Activated T-helper 17 cell treated with anti-CD3 and anti-CD28 coated beads, Interleukin-2, amount 50 U/mL, for 72 hours (primary cell): Measurements from ENCODE around the gene PRXL2C. TPM values are rescaled to one million over a fixed set of nuclear protein-coding genes. Genes with fewer than 3 reads are reported as not detected.
"Not testable (repeated sequence)": the region's sequence is repeated elsewhere in the genome, so short reads cannot be mapped to it uniquely, and the experiment has no call there.

ENCODE experiments used
- ATAC-seq: fragments of 150-1000 bp; cut with Tn5 transposase; replicated peaks from 2 replicates; pipeline ENCODE4 v1.10.0; 2021; ENCODE audit warnings: mild to moderate bottlenecking, moderate library complexity
- H3K27ac Mint-ChIP-seq: one replicate; pipeline ENCODE4 v1.8.0; 2022; ENCODE audit warnings: mixed read lengths
- H3K27me3 Mint-ChIP-seq: one replicate; pipeline ENCODE4 v1.8.0; 2022; ENCODE audit warnings: mixed read lengths
- H3K36me3 Mint-ChIP-seq: one replicate; pipeline ENCODE4 v1.8.0; 2022; ENCODE audit warnings: low read depth, mild to moderate bottlenecking, mixed read lengths
- H3K4me1 Mint-ChIP-seq: one replicate; pipeline ENCODE4 v1.8.0; 2022; ENCODE audit warnings: mixed read lengths
- H3K4me3 Mint-ChIP-seq: one replicate; pipeline ENCODE4 v1.8.0; 2022; ENCODE audit warnings: mild to moderate bottlenecking, mixed read lengths
- H3K9me3 Mint-ChIP-seq: one replicate; pipeline ENCODE4 v1.8.0; 2022; ENCODE audit warnings: mixed read lengths
- total RNA-seq, 2 donors: library from RNA; stranded (reverse); gene quantifications; one replicate each; pipeline ENCODE4 v1.2.3, GENCODE V29; 2022

PRXL2C gene
- total RNA-seq, 2 donors from 2014 or later, result 12.7 to 18.7 TPM

DNA sequence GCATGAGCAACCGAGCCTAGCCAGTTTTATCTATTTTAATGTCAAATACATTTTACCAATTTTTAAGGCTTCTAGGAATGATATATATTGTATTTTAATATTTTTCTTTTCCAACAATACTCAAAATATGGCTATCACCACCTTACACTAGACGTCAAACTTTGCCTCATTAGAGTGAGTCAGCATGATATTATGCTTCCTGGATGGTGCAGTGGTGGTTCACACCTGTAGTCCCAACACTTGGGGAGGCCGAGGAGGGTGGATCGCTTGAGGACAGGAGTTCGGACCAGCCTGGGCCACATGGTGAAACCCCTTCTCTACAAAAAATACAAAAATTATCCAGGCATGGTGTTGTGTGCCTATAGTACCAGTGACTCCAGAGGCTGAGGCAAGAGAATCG, 28.2 kb downstream of the PRXL2C start:
- no peaks in the 10 kb centered on the region for H3K9me3 Mint-ChIP-seq
- no peak for ATAC-seq
- H3K36me3 Mint-ChIP-seq, result no peaks in the 10 kb centered on the region
- H3K4me1 Mint-ChIP-seq, result no peaks in the 10 kb centered on the region
- H3K27me3 Mint-ChIP-seq, result peaks cover 13% of the 10 kb centered on the region
- H3K4me3 Mint-ChIP-seq, result no peak overlapping the region
- H3K27ac Mint-ChIP-seq, result no peak overlapping the region

DNA sequence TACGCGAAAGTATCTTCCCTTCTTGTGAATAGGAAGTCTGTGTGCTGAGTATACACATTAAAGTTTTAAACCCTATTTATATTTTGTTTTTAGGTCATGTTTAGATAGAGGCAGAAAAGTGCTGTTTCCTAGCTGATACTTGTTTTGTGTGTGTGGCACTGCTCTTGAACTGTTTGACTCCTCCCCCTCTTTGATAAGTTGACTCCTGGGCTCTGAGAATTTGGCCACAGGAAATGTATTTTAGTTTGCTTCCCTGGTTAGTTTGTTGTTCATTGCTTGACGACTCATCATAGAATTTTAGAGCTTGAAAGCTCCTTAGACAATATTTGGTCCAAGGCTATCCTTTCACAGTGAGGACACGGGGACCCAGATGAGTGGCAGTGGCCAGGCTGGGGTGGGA, 33.5 kb downstream of the PRXL2C start:
- H3K36me3 Mint-ChIP-seq, result no peaks in the 10 kb centered on the region
- no peak for ATAC-seq
- H3K4me3 Mint-ChIP-seq, result no peak overlapping the region
- H3K27ac Mint-ChIP-seq, result no peak overlapping the region
- H3K27me3 Mint-ChIP-seq, result peaks cover 14% of the 10 kb centered on the region
- no peaks in the 10 kb centered on the region for H3K4me1 Mint-ChIP-seq
- no peaks in the 10 kb centered on the region for H3K9me3 Mint-ChIP-seq

DNA sequence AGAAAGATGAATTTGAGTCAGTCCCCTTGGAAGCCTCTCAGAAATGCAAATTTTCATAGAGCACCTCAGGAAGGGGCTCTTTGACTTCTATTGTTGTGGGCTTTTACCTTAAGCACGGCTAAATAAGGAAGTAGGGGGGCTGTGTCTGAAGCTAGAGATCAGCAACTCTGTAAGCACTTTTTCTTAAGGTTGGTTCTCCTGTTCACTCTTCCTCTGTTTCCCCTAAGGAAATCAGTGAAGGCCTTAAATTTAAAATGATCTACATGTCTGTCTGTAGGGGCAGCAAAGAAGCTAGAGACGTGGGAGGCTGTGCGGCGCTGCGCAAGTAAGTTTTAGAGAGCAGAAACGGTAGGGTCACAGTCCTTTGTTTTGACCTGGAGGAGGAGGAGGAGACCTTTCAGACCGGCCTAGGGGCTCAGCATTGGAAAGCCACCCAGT, 34.3 kb downstream of the PRXL2C start:
- Mint-ChIP-seq H3K4me1 (no peaks in the 10 kb centered on the region), H3K9me3 (no peaks in the 10 kb centered on the region), H3K4me3 (peak overlapping the region; percentile 53), H3K27ac (no peak overlapping the region), H3K36me3 (no peaks in the 10 kb centered on the region), H3K27me3 (peaks cover 14% of the 10 kb centered on the region)
- ATAC-seq, result no peak

DNA sequence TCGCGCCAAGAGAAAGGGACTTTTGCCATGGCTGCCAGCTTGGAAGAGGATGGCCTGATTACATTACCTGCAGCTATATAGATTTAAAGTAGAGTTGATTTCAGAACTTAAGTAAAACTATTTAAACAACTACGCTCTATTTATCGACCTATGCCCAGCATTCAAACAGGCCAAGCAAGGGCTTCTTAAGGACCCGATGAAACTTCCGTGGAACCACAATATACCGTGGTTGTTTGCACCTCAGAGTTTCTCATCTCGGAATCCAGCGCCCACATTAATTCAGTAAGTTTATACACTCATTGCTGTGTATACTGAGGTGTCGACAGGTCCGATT, 35.0 kb downstream of the PRXL2C start:
- H3K36me3 Mint-ChIP-seq, result no peaks in the 10 kb centered on the region
- no peak overlapping the region for H3K27ac Mint-ChIP-seq
- no peaks in the 10 kb centered on the region for H3K4me1 Mint-ChIP-seq
- H3K4me3 Mint-ChIP-seq, result peak overlapping the region; percentile 53
- peaks cover 17% of the 10 kb centered on the region for H3K27me3 Mint-ChIP-seq
- no peaks in the 10 kb centered on the region for H3K9me3 Mint-ChIP-seq
- no peak for ATAC-seq

DNA sequence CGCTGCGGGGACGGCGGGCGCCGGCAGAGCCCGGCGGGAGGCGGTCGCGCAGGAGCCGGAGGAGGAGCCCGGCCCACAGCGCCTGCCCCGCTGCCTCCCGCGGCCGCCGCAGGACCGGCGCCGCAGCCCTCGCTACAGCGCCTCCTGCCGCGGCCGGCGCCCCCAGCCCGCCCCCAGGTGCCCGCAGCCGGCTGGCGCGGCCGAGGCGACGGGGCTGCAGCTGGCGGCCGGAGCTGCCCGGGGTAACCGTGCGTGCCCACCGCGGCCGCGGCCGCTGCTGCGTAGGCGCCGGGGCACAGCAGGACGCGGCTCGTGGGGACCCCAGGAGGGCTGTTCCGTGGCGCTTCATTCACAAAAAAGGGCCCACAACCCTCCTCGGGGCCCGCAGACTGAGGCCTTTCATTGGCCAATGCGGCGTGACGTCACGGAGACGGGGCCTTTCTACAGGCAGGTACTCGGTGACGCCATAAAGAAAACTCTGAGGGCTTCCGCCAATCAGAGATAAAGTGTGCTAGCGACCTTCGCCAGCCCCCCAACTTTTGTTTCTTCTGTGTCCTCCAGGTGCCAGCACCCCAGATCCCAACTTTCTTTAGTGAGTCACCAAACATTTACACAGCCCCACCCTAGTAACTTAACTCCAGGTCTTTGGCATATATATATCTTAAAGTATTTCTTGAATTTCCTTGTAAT, 35.5 kb downstream of the PRXL2C start, which contains the start of gene CDC14B:
Gene CDC14B (minus strand): TSS at position 353 of the 690 bp plus-strand sequence. CDS start 465 bp downstream, outside the sequence.
- no peak within 1 kb of the TSS for H3K27ac Mint-ChIP-seq
- peak; percentile 84 for ATAC-seq
- H3K9me3 Mint-ChIP-seq, result no peaks in the 10 kb centered on the region
- no peaks in the 10 kb centered on the region for H3K4me1 Mint-ChIP-seq
- H3K27me3 Mint-ChIP-seq, result peaks cover 17% of the 10 kb centered on the region
- H3K36me3 Mint-ChIP-seq, result no peaks in the 10 kb centered on the region
- peak within 1 kb of the TSS; percentile 53 for H3K4me3 Mint-ChIP-seq

DNA sequence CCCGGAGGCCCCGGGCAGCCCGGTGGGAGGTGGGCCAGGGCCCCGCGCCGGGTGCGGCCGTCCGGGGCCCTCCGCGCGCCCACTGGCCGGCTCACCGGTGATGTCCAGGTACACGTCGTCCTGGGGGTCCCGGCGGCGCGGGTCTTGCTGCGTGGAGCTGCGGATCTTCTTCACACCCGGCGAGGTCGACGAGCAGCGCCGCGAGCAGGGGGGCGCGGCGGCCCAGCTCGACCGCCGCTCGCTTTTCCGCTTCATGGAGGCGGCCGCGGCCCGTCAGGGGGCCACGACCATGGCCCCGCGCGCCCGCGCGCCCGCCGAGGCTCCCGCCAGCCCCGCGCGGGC, 36.0 kb downstream of the PRXL2C start:
- Mint-ChIP-seq H3K27me3 (peaks cover 17% of the 10 kb centered on the region), H3K4me3 (peak overlapping the region; percentile 45), H3K4me1 (no peaks in the 10 kb centered on the region), H3K27ac (no peak overlapping the region), H3K9me3 (no peaks in the 10 kb centered on the region), H3K36me3 (no peaks in the 10 kb centered on the region)
- no peak for ATAC-seq

DNA sequence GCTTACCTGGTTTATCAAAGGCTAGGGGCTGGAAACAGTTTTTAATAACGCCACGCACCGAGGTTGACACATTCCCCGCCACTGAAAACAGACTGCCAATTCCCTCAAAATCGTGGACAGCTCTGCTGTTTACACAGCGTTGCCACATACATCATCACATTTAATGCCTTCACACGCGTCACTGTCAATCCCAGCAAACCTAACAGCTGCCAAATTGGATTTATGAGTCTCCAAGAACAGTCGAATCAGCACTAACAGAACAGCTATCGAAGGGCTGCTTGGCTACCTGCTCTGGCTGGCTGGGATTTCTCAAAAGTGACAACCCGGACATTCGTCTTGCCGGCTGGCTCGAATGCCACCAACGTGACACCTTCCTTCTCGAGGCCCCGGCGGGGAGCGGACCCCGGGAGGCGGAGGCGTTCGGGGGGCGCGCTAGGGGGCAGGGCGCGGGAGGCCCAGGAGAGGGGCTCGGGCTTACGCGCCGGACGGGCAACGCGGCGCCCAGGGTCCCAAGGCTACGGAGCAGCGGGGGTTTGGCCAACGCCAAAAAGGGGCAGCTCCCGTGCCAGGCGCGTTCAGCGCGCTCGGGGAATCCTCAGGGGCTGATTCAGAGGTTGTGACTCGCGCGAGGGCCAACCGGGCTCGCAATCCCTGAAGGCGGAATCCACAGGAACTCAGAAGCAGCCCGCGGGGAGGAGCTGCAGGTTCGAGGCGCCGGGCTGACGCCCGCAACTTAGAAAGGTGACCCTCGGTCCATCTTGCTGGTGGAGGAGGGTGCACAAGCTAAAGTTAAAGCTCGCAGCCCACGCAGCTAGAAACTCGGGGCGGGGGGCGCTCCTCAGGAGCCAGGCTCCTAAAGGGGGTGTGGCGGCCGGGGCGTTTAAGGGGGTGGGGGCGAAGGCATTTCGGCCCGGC, 36.7 kb downstream of the PRXL2C start:
- peak; percentile 36 for ATAC-seq
- H3K27me3 Mint-ChIP-seq, result peaks cover 17% of the 10 kb centered on the region
- no peaks in the 10 kb centered on the region for H3K36me3 Mint-ChIP-seq
- no peak overlapping the region for H3K27ac Mint-ChIP-seq
- H3K4me1 Mint-ChIP-seq, result no peaks in the 10 kb centered on the region
- no peaks in the 10 kb centered on the region for H3K9me3 Mint-ChIP-seq
- H3K4me3 Mint-ChIP-seq, result peak overlapping the region; percentile 45

DNA sequence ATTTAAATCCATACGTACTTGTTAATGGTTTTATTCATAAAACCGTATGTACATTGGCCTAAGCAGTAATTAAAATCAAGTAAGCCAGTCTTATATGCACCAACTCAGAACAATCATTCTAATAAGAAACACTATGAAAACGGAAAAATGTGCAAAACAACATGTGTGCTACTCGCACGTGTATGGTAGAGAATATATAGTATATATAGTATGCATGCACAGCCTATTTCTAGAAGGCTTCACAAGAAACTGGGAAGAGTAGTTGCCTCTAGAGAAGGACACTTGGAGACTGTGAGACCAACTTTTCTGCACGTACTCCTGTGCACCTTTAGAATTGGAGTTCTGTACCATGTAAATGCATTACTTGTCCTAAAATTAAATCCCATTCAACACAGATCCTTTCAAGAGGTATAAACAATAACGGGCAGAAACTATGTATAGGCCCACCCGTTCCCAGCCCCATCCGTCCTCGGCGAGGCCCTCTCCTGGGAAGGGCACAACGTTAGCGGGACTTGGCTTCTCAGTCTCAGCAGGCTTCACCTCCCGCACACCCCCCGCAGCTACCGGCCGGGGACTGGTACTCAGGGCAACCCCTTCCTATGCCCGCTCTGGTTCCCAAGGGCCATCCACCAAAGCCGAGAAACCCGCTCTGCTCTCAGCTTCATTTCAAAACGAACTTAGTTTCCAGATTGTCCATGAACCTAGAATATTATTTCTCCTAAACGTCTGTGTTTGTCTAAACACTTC, 37.5 kb downstream of the PRXL2C start:
- no peaks in the 10 kb centered on the region for H3K9me3 Mint-ChIP-seq
- no peak for ATAC-seq
- peaks cover 22% of the 10 kb centered on the region for H3K27me3 Mint-ChIP-seq
- H3K4me1 Mint-ChIP-seq, result no peaks in the 10 kb centered on the region
- H3K27ac Mint-ChIP-seq, result no peak overlapping the region
- no peaks in the 10 kb centered on the region for H3K36me3 Mint-ChIP-seq
- H3K4me3 Mint-ChIP-seq, result peak overlapping the region; percentile 45

DNA sequence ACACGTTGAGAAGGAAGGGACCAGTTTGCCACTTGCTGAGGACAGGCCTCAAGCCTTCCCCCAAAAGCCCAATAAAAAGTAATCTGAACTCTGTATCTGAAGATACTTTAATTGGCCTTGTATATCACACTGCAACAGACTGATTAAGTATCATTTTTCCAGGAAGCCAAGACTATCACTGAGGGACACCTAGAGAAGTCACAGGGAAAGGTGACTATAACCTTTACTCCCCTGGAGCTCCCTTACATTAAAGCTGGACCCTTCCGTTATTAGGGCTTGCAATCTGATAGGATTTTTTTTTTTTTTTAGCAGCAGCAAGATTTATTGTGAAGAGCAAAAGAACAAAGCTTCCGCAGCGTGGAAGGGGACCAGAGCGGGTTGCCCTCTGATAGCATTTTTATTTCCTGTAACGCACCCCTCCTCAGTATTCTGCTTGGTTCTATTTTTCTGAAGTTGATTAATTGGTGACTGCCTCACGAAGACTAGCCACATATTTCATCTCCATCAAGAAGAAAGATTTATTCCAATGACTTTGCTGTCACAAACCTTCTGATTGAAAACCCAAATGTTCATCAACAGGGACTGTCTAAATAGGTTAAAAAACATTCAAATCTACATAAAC, 38.2 kb downstream of the PRXL2C start:
- Mint-ChIP-seq H3K36me3 (no peaks in the 10 kb centered on the region), H3K4me3 (no peak overlapping the region), H3K9me3 (no peaks in the 10 kb centered on the region), H3K4me1 (no peaks in the 10 kb centered on the region), H3K27ac (no peak overlapping the region), H3K27me3 (peaks cover 28% of the 10 kb centered on the region)
- ATAC-seq, result no peak

DNA sequence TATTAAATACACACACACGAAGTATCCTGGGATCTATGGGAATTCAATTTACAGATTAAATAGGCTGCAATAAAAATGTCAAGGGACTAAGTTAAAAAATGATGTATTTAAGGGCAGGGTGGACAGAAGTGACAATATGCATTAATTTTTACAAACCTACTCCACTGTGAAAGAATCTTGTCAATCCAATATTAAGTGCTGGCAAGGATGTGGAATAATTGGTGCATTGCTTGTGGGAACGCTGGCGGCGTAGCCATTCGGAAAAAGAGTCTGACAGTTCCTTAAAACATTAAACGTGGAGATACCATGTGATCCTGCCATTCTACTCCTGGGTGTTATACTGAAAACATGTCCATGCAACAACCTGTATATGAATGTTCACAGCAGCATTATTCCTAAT, 39.7 kb downstream of the PRXL2C start:
- no peaks in the 10 kb centered on the region for H3K36me3 Mint-ChIP-seq
- no peaks in the 10 kb centered on the region for H3K4me1 Mint-ChIP-seq
- H3K27ac Mint-ChIP-seq, result no peak overlapping the region
- H3K9me3 Mint-ChIP-seq, result no peaks in the 10 kb centered on the region
- peaks cover 28% of the 10 kb centered on the region for H3K27me3 Mint-ChIP-seq
- no peak for ATAC-seq
- no peak overlapping the region for H3K4me3 Mint-ChIP-seq

DNA sequence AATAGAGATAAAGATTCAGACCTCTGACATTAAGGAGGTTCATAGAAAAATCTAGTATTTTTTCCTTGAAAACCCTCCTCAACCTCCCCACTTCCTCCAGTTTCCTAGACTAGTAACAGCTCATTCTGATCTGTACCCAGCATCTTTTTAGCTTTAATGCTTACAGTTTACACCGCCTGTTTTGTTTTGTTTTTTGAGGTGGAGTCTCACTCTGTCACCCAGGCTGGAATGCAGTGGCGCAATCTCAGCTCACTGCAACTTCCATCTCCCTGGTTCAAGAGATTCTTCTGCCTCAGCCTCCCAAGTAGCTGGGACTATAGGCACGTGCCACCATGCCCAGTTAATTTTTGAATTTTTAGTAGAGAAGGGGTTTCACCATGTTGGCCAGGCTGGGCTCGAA, 40.5 kb downstream of the PRXL2C start:
- H3K27ac Mint-ChIP-seq, H3K4me3 Mint-ChIP-seq, H3K4me1 Mint-ChIP-seq, H3K9me3 Mint-ChIP-seq, ATAC-seq, H3K36me3 Mint-ChIP-seq: not testable (repeated sequence)
- peaks cover 31% of the 10 kb centered on the region for H3K27me3 Mint-ChIP-seq

DNA sequence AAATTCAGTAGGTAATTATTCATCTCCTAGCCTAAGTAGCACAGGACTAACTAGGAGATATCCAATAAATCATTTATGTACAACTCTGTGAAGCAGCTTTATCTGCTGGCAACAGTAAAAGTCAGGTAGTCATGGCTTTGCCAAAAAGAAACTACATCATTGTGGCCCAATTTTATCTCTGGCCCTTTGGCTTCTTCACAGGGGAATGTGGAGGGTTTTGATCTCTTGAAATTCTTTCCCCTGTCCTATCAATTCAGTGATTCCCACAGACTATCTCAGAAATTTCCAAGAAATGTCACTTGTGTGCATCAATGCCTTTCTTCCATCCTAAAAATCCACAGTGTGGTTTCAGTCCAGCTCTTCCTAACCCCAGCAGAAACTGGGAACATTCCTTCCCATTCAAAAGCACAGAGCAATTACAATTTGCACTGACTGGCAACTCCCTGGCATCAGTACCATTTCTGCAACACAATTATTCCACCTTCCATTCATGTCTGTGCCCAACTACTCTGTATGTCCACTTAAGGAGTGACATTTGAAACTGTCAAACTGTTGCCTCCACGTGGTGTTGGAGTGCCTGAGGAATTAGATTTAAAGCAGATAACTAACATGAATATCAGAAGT, 42.0 kb downstream of the PRXL2C start:
- Mint-ChIP-seq H3K36me3 (no peaks in the 10 kb centered on the region), H3K9me3 (no peaks in the 10 kb centered on the region), H3K4me1 (no peaks in the 10 kb centered on the region), H3K4me3 (no peak overlapping the region), H3K27me3 (peaks cover 35% of the 10 kb centered on the region), H3K27ac (no peak overlapping the region)
- ATAC-seq, result no peak

DNA sequence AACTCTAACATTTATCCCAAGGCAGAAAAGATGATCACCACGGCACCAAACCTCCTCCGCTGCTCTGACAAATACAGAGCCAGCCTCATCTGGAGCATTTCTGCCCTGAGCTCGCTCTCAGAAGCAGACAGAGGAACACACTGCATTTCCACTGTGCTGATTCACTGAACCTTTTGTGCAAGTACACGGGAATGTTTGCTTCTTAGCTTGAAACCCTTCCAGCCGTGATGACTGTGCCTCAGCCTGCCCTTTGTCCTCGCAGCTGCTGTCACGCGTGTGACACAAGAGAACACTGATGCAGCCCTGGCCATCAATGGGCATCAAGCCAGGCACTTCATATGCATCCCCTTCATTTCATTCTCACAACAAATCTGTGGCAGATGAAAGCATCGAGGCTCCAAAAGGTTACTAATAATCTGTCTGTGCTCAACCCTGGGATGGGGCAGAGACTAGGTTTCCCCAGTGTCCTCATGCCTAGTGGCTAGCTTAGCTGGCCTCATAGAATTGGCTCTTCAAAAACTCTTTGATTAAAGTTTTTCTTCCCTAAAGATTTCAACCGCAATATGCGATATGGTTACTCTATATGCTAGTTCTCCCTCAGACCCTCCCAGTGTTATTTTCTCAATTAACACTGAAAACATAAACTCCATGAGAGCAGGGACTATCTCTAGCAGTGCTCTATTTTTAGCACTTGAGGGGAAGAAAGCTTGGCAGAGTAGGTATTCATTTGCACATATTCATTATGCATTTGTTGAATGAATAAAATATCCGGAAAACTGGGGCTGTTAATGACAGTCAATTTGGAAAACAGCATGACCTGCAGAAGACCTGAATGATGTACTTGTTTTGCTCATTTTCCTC, 42.8 kb downstream of the PRXL2C start:
- no peak overlapping the region for H3K4me3 Mint-ChIP-seq
- no peak overlapping the region for H3K27ac Mint-ChIP-seq
- no peaks in the 10 kb centered on the region for H3K9me3 Mint-ChIP-seq
- no peak for ATAC-seq
- H3K36me3 Mint-ChIP-seq, result no peaks in the 10 kb centered on the region
- no peaks in the 10 kb centered on the region for H3K4me1 Mint-ChIP-seq
- peaks cover 33% of the 10 kb centered on the region for H3K27me3 Mint-ChIP-seq
